ENCODE results near the gene POU2F1.

GRCh38 chr1:167333703-167334102 lies 113.0 kb downstream of the POU2F1 start:
- no peak for TF ChIP-seq CTCF (conservative IDR thresholded peaks at IDR 0.05)
- TF ChIP-seq EZH2 (IDR thresholded peaks at IDR 0.05; ENCODE audit: low read depth): no peak
